HG03571 (cell line): ENCODE data around the gene RHOT1.
"Not testable (repeated sequence)": the region's sequence is repeated elsewhere in the genome, so short reads cannot be mapped to it uniquely, and the experiment has no call there.

Experiments
- ATAC-seq: cut with Tn5 transposase; IDR thresholded peaks from one replicate; pipeline ENCODE4 v1.9.1; 2021; ENCODE audit not compliant: unreplicated experiment

The RHOT1 gene

DNA sequence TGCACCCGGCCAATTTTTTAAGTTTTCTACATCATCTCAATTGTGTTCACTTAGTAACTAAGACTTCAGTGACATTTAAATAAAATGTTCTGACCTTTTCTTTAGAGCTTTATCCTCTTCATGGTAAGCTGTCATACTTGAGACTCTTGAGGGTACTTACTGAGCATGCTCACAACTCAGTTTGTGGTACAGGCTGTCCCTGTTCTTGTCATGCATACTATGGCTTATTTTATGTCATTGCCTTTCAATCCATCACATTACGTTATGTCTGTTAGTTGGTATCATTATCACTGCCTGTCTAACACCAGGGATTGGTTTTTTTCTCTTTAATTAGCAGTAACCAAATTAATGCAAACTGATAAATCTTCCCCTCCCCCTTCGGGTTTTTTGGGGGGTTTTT, 81.4 kb downstream of the RHOT1 start:
- no peak for ATAC-seq

DNA sequence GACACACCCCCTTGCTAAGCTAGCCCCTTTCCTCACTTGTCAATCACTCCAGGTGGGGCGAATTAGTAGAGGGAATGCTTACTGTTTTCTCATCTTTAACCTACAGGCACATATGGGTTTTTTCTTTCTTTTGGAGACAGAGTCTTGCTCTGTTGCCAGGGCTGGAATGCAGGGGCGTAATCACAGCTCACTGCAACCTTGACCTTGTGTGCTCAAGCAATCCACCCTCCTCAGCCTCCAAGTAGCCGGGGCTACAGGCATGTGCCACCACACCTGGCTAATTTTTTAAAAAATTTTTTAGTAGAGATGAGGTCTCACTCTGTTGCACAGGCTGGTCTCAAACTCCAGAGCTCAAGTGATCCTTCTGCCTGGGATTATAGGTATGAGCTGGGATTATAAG, 84.6 kb downstream of the RHOT1 start:
- ATAC-seq = no peak

DNA sequence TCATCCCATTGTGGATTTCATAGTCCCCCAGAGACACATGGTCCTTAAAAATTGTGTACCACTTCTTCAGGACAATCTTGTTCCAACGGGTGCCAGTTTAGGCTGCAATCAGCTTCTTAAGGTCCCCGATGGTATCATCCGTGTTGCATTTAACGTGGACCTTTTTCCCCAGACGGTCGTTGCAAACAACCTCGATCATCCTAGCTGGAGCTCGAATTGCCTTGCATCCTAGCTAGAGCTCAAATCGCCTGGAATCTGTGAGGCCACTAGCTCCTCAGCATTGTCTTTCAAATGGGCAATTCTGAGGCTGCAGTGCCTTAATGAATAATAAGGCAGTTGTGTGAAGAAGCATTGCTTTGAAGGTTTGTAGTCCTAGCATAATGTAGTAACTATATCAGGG, 85.6 kb downstream of the RHOT1 start:
- ATAC-seq = no peak

DNA sequence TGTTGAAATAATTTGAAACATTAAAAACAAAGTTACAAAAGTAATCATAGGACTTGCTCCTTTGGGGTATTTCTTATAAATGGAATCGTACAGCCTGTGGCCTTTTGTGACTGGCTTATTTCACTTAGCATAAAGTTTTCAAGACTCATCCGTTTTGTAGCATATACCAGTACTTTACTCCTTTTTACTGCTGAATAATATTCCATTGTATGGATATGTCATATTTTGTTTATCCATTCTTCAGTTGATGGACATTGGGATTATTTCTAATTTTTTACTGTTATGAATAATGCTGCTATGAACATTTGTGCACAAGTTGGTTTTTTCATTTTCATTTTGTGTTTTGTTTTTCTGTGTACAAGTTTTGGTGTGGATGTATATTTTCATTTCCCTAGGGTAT, 93.3 kb downstream of the RHOT1 start:
- ATAC-seq = no peak

DNA sequence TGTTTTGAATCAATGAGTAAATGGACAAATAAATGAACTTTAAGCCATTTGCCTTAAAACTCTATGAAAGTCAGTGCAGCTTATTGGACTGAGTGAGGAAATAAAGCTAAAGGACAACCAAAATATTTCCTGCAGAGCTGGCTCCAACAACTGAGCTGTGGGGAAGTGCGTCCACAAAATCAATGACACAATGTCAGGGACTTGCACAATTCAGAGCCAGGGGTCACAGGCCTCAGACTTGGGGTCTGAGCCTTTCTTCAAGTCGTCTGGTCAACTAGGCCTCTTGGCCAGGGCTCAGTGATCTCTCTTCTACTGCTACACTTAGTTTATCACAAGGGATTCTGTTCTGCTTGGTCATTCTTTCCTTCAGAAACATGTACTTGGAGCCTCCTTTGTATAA, 97.2 kb downstream of the RHOT1 start:
- no peak for ATAC-seq

DNA sequence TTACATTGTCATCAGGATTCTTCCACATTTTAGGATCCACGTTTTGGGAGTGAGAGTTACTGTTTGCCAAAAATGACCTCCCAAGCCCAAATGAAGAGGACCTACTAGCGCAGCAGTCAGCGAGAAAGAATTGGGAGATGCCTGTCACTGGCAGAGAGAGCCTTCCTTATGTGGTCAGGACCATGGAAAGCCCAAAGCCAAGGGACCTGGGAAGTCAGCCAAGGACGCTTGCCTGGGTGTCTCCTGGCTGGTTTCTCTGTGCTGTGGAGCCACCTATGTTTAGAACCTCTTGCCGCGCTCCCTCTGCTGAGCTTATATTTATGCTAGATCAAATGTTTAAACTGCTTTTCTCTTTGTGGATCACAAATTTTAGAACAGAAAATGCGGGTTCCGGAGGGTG, 98.4 kb downstream of the RHOT1 start:
- no peak for ATAC-seq

DNA sequence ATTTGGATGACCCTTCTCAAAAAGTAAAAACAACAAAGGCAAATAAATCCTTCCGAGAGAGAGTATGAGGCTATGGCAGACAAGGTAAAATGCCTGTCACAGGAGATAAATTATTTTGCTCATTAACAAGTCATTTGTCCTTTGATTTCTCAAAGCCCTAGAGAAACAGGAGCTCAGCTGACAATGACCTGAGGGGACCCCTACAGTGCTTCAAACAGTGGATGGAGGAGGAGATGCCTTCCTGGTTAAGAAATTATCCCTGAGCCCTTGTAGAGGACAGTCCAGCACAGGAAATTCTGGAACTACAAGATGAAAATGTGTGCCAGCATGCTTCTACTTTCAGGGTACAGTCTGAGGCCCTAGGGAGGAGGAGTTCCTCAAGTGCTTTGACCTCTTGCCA, 99.3 kb downstream of the RHOT1 start:
- ATAC-seq = no peak

DNA sequence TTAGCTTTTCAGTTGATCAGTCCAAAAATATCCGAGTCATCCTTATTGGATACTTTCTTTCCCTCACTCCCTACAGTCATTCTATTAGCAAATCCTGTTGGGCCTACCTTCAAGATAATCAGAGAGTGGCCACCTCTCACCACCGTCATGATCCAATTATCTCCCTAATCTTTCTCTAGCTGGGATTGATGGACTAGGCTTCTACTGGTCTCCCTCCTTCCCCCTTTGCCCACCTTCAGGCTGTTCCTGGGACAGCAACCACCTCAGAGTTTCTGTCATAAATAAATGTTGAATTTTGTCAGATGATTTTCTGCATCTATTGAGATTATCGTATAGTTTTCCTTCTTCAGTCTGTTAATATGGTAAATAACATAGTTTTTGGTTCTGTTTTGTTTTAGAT, 107.2 kb downstream of the RHOT1 start:
- no peak for ATAC-seq

DNA sequence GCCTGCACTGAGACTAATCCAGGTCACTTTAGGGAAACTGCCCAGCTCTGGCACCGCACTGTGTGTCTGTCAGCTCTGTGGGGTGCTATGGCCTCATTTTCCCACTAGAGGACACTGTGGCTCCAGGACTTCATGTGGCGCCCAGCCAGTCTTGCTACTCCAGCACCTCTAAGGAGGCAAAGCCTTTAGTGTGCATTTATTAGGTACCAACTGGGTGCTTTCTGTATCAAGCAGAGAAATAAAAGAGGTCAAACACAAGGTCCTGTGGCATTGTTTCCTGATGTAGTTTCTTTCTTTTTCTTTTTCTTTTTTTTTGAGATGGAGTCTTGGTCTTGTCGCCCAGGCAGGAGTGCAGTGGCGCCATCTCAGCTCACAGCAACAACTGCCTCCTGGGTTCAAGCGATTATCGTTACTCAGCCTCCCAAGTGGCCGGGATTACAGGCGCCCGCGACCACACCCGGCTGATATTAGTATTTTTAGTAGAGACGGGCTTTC, 110.9 kb downstream of the RHOT1 start:
- ATAC-seq = no peak

DNA sequence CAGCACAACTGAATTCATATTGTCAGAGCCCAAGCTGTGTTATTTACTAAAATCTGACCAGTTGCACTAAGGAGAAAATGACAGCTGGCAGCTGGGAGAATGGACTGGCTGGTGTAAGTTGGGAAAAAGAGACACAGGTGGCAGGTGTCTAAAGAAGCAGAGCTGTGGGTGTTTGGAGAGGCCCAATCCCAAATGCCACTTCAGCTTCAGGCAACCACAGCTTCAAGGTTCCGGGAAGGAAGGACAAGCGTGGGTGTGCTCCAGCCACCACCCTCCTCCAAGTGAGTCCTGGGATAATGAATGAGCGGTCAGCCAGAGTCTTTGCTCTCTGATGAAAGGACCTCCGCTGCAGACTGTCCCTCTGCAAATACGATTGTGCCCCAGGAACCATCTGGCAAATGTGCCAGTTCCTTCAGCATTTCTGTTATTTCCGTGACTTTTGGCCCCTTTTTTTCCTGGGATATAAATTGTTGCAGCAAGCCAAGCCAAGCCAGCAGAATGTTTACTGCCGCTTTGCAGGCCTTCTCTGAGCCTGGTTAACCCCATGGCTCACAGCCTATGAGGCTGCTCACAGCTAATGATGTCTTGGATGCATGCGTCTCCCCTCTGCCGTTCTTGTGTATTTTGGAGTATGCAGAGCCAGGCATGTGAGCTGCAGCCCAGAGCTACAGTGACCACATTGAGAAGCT, 113.9 kb downstream of the RHOT1 start:
- ATAC-seq = no peak

DNA sequence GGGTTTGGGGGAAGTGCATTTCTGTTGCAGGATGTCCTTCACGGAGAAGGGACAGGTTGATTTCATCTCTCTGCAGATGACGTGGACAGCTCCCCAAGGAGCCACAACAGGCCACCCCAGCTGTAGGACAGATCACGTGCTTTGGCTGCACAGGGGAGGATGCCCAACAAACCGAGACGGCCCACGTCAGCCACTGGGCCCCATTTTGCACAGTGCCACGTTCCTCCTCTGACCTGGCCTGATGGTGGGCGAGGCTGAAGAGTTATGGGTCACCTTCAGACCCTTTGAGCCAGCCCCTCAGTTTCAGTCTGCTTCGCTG, 114.4 kb downstream of the RHOT1 start:
- no peak for ATAC-seq

DNA sequence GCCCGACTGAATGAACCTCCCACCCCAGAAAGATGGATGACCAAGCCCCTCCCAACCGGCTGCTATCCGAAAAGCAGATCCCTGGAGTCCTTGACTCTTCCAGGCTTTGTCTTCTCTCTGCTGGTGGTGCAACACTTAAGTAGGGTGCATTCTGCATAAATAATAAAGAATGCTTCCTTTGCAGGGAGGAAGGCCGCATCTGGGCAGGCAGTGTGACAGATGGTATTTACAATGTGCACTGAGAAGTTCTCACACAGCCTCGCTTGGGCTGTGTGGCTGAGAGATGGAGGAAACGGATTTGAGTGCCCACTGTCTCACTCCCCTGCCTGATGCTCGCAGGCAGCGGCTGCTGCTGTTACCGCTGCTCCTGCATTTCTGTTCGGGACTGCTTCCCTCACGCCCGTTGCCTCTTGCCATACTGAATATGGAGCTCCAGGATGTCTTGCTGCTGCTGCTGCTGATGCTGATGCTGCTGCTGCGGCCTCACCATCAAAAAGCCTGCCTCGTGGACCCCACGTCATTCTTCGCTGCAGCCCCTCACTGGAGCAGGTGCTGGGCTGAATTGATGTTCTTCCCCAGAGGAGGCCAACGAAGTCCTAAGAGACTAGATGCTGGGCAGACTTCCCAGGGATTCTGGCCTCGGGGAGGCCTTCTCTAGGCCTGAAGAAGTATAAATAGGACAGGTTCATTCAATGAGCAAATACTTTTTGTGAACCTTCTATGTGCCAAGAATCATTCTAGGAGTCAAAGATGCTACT, 116.3 kb downstream of the RHOT1 start:
- ATAC-seq = no peak

DNA sequence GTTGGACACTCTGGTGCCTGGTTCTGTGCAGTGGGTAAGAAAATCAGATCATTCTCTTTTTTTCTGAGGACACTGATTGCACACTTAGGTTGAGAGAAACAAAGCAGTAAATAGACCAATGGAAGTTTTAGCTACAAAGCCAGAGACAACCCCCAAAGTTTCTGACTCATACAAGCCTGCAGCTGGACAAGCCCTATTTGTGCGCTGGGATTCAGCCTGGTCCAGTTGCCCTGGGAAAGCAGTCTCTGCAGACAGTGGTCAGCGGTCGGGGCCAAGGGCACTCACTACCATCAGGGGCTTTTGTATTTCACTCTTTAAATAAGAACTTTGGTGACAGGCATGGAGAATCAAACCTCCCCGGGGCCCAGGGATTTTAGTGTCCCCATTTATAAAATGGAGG, 117.3 kb downstream of the RHOT1 start:
- ATAC-seq = no peak

DNA sequence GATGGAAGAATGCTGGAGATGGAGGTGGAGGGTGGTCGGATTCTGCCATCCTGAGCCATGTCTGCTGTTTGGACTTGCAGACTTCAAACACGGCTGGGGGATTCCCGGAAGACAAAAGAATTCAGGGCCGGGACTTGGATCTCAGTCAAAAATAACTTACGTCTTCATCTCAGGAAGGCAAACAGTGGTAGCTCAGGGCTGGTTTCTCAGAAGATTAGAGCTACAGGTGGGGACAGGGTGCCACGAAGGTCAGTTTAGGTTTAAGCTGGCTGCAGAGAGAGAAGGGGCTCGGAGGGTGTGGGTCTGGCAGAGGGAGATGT, 119.1 kb downstream of the RHOT1 start:
- ATAC-seq = no peak

DNA sequence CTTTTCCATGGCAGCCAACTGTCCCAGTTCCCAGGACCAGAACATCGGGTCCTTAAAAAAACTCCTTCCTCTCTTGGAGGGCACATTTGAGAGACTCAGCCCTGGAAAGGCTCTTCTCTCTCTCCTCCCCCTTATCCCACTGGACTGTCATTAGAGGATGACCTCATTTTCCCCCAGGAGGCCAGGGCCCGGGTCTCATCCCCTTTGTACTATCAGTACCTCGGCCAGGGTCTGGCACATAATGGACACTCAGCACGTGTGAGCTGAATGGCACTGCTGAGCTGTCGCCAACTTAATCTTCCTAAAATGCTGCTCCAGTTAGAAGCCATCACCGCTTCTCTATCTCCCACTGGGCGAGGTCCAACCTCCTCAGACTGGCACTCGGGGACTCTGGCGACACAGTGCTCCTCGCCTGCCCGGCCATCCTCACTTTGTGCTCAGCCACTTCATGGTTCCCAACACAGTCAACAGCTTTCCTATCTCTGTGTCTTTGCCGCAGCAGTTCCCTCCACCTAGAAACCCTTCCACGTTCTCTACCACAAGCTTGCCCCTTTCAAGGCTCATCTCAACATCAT, 119.7 kb downstream of the RHOT1 start:
- no peak for ATAC-seq

DNA sequence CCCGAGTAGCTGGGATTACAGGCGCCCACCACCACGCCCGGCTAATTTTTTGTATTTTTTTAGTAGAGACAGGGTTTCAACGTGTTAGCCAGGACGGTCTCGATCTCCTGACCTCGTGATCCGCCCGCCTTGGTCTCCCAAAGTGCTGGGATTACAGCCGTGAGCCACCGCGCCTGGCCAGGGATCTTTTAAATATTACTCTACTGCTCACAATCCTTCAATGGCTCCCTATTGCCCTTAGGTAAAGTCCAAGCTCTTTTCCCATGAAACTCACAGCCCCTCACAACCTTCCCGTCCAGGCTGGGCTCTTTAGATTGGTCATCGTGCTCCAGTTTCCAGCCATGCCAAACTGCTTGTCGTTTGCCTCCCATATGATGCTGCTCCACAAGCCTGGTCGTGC, 121.2 kb downstream of the RHOT1 start:
- not testable (repeated sequence) for ATAC-seq

DNA sequence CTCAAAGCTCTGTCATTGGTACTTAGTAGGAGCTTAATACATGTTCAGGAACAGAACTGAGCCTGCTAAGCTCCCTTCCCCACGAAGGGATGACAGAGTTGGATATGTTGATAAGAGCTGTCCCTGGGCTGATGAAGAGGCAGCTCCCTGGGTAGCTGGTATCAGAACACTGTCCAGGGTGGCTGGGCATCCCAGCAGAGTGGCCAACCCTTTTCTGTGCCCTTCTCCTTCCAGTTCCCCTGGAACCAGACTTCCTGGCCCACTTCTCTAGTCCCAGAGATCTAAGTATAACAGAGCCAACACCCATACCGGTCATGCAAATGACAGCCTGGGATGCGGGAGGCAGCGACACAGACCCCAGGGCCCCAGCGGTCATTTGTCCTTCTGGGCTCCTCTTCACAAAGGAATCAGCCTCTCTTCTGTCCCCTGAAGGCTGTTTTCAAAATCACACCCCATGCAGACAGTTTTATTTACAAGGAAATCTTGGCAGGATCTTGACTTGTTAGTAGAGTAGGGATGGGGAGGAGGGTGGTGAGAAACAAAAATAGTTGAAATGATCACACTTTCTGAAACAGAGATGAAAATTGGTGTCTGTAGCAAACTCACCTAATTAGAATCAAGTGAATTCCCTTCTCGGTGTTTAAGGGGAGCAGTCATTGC, 122.0 kb downstream of the RHOT1 start:
- no peak for ATAC-seq

DNA sequence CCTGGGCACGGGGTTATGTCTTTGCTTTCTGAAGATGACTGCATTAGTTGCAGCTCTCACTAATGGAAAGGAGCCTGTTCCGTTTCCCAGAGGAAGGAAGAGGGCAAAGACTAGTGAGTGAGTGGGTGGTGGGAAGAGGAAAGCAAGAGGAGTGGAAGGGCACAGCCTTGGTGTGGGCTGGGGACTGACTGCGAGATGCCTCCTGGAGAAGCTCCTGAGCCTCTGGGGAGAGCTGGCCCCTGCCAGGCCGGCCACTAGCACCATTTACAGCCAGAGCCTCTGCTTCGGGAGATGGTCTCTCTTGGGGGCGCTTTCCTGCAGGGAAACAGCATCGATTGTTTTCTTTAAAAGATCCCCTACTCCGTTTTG, 122.5 kb downstream of the RHOT1 start:
- no peak for ATAC-seq

DNA sequence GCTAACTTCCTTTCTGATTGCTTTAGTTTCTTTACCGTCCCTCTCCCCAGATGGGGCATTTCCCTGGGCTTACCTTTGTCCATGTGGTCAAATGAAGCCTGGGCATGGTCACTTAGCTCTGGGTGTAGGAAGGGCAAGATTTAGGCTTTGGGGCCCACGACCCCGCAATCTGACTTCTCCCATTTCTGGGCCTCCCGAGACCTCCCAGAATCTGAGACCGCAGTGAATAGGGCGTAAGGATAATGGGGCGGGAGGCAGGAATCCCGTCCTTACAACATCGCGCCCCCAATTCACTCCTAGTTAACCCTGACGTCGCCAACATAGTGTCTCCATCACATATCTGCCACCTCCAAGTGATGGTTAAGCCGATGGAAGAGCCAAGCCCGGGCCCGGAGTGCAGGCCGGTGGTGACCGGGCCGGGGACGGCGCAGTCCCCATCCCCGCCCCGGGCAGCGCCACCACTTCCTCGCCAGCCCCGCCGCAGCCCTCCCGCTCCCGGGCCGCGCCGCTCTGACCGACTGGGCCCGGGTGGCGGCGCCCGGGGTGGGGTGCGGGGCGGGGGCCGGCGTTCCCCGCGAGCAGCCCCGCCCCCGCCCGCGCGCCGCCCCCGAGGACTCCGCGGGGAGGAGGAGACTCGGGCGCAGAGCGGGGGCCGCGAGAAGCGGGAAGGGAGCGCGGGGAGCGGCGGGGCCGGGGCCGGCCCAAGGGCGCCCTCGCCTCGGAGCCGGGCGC, 123.1 kb downstream of the RHOT1 start, which contains the start of gene RHBDL3:
TSS of gene RHBDL3 (plus strand) at position 641 of the 732 bp plus-strand sequence. CDS start 358 bp downstream, outside the sequence.
- no peak for ATAC-seq

DNA sequence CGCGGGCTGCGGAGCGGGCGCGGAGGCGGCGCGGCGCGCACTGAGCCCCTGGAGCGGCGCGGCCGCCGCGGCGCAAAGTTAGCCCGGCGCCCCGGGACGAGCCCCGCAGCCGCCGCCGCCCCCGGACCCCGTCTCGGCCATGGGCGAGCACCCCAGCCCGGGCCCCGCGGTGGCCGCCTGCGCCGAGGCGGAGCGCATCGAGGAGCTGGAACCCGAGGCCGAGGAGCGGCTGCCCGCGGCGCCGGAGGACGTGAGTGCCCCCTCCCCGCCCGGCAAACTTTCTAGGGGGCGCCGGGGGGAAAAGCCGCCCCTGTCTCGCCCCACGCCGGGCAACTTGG, 123.7 kb downstream of the RHOT1 start:
- no peak for ATAC-seq
